NCI-H2107 (cell line): ENCODE data around the gene DLG5.

Experiments used
- DNase-seq: peaks from one replicate; lab custom pipeline; 2025; lab: John Stamatoyannopoulos, UW

DLG5 gene

DNA sequence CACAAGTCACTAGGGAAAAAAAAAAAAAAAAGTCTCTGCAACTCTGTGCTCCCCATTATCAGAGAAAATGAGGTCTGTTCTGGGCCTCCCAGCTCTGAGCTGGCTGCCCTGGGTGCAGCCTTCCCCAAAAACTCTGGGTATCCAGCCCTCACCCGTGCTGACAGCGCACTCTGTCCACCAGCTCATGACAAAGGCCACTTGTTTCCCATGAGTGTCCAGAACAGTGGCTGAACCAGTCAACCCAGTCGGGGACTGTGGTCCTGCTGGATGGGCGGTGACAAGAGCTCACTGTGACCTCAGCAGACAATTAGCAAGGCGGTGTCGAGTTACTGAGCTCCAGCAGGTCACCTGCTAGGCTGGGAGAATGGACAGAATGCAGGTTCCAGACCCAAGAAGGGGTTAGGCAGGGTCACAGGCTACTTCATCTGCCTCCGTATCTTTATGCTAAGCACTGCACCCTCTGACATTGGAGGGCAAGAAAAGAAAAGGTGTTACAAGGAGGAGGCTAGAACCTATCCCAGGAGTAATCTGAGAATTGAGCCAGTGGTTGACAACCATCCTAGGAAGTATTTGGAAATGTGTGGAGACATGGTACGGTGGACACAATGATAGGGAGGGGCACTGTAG is 37.2 kb downstream of the DLG5 start:
- no peak for DNase-seq

DNA sequence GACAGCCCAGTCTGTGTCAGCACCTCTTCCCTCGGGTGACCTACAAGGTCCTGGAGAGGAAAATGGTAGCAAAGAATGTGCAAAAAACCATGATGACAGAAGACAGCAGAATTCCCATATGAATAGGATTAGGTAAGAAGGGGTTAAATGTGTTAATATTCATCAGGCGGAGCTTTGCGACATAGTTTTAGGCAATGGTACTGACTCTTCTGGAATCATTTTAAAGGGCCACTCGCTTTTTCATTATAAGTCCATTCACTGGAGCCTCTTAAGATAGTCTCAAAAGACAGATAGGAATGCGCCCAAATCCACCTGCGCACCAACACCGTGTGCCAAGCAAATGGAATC is 38.2 kb downstream of the DLG5 start:
- DNase-seq: no peak

DNA sequence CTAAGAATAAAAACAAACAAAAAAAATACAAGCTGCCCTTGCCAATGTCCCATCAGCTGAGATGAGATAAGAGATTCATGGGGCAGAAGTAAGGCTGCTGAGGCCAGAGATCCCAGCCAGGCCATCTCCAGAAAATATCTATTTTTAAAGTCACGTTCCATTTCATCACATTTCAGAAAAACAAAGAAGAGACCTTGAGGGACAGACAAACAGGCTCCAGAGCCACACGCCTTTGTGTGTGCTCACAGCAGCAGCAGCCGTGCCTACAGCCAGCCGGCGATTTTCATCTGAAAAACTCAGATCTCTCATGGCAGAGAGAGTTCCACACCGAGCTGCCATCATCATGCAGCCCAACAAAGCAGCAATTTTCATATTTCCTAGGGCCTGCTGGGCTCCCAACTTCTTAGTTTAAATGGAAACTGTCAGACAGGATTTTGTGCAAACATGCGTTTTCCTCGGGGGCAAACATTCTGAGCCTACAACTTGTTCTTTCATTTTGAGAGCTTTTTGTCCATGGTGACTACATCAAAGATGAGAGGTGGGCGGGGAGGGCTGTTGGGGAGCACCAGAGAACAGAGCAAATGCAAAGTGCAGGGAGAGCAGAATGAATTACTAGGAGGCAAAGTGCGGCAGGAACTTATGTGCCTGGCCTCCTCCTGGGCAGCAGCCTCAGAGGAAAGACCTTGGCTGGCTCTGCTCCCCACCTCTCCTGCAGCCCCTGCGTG is 38.8 kb downstream of the DLG5 start:
- DNase-seq: no peak

DNA sequence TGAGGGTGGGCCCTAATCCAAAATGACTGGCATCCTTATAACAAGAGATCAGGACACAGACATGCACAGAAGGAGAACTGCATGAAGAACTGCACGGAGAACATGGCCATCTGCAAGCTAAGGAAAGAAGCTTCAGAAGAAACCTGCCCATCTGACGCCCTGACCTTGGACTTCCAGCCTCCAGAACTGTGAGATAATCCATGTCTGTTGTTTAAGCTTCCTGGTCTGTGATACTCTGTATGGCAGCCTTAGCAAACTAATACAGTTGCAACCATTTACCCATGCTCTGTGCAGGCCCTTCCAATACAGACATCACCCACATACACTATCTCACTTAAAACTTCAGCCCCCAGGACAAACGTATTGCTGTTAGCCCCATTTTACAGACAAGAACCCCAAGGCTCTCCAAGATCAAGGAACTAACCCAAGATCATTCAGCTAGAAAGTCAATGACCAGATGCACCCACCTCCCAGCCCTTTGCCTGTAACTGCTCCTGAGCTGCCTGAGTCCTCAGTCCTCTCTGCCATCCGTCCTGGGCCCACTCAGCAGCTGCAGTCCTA is 39.7 kb downstream of the DLG5 start:
- DNase-seq: no peak

DNA sequence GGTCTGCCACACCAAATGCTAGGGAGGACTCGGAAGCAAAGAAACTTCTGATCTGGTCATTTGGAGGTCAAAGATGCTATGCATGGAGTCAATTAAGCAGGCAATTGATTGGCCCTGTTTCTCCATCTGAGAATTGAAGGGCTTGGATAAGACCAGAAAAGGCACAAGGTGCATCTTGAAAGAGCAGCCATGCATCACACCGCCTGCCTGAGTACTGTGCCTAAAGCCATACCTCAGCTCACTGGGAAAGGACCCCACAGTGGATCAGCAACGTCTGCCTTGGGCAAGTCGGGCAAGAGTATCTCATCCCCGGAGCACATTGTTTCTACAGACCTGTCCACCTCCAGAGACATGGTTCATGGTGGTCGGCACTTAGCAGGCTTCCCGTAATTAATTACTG is 42.4 kb downstream of the DLG5 start:
- no peak for DNase-seq

DNA sequence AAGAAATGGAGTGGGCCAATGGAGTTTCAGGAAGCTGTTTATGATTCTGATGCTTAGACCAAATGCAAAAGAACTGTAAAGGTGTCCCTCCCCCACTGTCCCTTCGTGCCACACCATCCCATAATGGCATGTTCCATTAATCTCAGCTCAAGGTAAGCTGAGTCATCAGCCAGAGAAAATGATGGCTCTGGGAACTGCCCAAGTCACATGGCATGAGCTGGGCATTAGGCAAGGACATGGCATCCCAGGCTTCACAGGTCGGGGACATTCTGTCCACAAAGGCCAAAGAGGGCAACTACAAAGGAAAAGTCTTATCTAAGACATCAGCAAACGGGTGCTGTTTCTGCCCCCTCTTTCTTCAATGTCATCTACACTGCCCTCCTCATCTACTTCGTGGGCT is 44.9 kb downstream of the DLG5 start:
- DNase-seq: no peak

DNA sequence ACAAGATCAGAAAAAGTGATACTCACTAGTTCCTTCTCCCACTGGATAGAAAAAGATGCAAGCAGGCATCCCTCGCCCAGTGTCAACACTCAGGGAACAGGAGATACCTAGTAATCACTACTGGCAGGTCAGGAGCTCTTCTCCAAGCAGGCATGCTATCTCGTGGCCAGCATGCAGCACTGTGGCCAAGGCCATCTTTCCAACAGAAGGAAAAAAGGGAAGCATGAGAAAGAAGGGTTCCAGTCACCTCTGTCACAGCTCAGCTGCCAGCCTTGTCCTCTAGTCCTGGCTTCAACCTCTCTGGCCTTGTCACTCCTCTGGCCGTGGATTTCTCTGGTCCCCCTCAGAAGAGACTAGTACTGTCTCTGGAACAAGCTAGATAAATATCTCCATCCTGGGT is 45.3 kb downstream of the DLG5 start:
- DNase-seq: no peak

DNA sequence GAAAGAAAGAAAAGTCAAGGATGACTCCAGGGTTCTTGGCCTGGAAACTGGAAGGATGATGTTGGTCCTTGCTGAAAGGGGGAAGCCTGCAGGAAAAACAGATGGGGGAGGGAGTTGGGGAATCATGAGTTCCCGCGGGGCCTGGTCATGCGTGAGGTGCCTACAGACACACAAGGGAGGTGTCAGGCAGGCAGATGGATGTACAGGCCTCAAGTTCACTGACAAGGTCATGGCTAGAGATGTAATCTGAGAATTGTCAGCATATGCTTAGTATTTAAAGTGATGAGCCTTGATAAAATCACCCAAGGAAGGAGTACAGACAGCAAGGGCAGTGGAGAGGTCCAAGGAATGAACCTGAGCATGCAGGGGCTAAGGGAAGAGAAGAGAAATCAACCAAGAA is 46.8 kb downstream of the DLG5 start:
- DNase-seq: no peak

DNA sequence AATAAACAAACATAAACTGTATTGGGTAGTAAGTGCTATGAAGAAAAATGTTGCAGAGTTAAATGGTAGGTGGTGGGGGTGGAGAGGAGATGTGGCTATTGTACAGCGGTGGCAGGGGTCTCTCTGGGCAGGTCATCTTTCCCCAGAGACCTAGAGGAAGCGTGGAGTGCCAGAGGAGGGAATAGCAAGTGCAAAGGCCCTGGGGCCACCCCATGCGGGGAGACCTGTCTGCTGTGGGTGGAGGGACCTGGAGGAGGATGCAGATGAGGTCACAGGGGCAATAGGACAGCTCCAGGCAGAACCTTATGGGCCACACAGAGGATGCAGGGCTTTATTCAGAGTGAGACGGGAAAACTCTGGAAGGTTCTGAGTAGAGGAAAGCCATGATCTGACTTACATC is 47.5 kb downstream of the DLG5 start:
- no peak for DNase-seq

DNA sequence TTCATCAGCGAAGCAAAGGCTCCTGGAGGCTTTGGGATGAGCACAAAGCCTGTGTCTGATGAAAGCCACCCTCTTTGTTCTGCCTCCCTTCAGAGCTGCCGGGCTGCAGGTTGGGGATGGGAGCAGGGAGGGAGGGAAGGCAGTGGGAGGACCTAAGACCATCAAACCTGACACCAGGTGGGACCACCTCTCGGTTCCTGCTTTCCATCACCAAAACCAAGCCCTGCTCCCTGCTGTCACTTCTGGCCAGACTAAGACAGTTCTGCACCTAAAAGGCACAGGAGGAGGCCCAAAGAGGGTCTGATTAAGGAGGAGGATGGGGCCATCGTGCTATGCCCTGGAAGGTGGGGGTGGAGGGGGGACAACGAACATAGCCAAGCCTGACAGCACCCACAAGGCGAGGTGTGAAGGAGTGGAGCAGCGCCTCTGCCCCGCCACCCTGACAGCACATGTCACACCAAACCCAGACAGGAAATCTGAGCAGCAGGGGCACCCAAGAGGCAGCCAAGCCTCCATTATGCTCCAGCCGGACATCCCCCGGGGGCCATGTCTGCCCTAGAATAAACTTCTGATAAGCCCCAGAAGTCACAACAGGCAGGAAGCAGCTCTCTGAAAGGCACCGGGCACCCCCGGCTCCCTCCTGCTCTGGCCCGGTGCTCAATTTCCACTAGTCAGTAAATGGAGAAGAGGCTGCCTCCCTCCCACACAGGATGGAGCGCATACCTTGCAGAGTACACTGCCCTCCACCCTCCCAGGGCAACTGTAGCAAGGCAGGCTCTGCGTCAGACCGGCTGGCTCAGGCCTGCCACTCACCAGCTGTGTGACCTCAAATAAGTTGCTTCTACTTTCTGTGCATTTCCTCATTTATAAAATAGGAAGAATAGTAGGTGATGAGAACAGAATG is 48.9 kb downstream of the DLG5 start:
- no peak for DNase-seq

DNA sequence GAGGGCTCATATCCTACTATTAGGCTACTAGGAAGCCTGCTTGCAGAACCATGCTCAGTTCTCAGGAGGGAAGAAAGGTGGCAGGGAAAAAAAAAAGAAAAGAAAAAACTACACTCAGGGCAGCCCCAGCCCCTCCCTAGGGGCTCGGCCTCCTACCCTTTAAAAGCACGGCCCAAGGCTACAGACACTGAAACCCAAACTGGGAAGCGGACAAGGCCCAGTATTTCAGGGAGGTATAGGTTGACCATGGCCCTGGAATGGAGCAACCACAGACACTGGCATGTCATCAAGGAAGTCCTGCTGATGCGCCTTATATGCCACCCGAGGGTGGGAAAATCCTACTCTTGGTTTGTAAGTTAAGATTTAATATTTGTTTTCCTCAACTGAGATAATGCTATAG is 50.8 kb downstream of the DLG5 start:
- DNase-seq: no peak

DNA sequence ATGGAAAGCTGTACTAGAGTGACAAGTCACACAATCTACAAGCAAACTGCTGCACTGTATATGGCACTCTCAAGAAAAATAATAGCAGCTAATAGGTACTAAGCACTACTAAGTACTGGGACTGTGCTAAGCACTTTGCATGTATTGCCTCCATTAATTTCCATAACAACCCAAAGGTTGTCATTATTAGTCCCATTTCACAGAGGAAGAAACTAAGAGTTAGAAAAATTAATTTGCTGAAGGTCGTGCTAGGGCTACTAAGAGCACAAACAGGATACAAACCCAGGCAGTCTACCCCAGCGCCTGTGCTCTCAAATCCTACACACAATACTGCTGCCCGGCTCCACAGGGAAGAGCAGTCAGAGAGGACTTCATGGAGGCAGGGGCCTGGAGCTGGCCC is 51.7 kb downstream of the DLG5 start:
- no peak for DNase-seq

DNA sequence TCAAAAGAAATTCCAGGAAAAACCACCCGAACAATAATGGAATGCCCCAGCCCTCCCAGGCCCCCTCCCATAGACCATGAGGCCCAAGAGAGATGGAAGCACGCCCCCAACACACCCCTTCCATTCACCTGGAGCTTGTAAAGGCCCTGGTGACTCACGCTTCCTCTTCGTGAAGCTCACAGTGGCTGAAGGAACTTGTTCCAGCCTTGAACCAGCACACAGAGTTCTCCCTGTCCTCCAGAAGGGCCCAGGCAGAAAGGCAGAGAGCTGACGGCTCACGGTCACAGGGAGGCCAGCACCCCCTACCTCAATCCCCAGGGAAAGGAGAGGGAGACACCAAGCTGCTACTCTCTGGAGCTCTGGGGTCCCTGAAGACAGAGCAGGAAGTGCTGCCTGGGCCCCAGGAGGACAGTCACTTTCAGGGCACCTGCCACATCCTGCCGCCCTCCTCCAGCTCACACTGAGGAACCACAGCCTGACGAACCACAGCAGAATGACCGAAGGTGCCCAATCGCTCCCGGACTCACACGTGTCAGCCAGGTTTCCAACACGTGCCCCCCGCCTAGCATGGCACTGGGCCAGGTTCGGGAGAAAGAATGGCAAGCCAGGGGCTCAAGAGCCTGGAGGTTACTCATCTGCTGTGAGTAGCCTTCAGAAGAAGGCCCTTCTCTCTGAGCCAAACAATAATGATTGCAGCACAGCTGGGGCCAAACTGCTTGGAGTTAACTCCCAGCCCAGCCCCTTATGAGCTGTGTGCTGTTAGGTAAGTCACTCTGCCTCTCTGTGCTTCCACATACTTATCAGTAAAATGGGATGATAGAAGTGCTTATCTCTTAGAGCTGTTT is 52.8 kb downstream of the DLG5 start:
- no peak for DNase-seq

DNA sequence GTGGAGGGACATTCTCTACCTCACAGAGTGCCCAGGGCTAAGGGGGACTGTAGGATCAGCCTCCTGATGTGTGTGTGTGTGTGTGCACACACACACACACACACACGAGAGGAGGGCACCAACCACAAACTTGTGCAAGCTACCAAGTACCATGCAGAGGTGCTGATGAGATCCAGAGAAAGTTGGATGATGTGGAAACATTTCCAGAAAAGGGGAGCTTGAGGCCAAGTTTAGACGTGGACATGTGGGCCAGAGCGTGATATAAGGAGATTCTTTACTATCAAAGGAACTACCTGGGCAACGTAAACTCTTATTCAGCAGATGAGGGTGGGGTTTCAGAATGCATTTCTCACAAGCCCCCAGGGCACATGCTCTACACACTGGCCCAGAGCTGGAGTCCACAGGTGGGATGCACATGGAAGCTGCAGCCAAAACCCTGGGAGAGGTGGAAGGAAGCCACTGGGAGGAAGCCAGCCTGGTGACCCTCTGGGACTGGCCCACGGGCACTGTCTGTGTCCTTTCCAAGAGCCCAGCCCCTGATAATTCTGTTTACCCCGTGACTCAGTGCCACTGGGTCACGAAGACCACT is 53.5 kb downstream of the DLG5 start:
- no peak for DNase-seq

DNA sequence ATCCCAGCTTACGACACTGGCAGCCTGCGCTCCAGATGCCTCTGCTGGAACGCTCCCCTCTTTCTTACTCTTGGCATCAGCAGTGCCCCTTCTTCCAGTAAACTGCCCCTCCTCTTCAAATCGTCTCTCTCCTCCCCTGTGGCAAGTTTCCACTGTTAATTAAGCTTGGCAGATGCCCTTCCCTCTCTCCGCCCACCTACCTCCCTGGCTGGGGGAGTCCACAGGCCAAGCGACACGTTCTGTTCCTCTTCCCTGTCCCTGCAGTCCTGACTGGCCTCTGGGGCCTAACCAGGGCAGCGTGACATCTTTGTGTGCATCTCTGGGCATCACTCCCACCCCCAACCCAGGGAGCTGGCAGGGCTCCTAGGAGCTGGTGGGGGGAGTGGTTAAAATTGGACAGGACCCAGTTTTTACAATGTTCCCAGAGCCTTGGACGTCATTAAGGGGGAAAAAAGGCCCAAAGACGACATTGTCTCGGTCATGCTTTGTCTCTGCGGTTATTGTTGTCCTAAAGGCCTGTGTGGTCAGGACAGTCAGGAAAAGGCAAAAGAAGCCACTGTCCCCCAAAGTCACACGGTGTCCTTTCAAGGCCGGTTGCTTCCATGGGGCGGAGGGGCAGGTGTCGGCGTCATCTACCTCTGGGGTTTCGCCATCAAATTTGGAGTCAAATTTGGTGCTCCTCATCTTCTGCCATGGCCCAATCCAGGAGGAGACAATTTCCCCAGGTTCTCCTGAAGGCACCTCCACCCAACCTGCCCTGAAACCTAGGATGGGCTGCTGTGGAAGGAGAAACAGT is 54.2 kb downstream of the DLG5 start:
- DNase-seq: no peak

DNA sequence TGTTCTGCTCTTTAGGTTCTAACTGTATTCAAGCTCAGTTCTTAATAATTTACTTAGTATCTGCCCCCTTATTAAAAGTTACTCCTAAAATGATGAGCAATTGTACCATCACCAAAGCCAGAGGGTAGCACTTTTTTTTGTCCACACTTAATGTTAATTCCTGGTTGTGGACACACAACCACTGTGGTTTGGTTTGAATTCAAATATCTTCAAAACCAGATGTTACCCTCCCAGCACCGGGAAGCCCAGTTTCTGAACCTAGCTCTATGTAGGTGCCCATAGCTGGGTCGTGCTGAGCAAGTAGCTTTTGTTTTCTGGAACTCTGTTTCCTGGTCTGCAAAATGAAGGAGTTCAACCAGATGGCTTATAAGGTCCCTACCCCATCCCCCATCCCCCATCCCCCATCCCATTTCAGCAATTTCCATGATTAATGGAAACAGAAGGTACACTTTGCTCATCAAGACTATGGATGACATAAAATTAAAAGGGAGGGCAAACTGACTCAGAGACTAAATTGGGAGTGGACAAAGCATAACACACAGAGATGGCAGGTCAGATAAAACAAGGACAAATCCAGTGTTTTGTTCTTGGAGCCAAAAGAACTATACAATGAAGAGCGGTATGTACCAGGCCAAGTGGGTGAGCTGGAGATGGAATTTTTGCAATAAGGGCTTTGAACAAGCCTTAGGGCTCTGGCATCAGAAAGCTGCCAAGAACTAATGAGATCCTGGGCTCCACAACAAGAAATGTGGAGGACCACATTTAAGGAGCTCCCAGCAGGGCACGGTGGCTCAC is 56.7 kb downstream of the DLG5 start:
- no peak for DNase-seq

DNA sequence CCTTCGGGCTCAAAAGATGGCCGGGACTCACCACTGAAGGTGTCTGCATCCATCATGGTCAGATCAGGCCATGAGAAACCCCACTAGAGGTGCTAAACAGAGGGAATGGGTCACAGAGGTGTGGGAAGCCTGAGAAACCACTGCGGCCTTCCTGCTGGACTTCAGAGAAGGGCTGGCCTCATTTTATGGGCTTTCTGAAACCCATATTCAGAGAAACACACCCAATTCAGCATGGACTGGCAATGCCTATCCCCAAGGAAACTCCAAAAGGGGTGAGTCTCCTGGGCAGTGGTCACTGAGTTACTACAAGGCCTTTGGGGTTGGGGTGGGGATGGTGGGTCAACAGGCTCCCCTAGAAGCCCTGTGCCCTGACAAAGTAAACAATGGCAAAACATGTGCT is 58.0 kb downstream of the DLG5 start:
- no peak for DNase-seq

DNA sequence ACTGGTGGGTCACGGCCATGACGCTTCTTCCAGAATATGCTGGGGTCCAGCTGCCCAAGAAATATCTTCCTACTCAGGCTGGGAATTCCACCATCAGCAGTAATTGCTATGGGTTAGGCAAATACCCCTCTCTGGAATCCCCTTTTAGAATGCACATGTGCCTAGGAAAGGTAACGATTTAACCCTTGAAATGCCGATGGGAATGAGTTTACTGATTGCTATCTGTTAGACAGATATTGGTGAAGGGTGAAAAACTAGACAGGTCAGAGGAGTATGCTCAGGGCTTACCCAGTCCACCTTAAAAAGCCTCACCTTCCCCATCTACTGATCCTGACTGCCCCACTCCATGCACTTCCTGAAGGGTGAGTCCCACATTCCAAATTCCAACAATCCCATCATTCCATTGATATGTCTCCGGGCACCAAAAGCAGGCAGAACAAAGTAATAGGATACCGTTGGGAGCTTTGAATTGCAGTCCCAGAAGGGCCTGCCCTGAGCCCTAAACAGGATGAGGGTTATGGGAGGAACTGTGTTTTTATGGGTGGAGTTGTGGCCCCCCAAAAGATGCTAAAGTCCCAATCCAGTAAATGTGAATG is 59.3 kb downstream of the DLG5 start:
- DNase-seq: no peak

DNA sequence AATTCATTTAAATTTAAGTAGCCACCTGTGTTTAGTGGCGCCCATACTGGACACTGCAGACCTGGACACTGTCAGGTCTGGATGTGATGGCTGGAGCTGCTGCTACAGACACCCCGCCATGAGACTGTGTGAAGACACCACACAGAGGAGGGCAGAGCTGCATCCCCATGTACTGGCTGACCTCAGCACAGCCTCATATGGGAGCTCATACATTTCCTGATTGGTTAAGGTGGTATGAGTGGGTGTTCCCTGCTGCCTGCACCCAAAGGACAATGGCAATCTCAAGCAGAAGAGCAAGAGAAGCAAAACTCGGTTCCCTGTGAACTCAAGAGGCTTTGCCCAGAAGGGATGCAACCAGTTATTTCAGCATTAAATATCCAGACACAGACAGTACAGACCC is 60.0 kb downstream of the DLG5 start:
- no peak for DNase-seq
